Kidney epithelial cell (primary cell): ENCODE results near the gene PFDN6. TPM values are rescaled to one million over a fixed set of nuclear protein-coding genes. Genes with fewer than 3 reads are reported as not detected.

Experiments used
- DNase-seq: peaks from one replicate; pipeline ENCODE4 v3.0.0-alpha.2; 2010; ENCODE audit warnings: low read depth
- H3K27me3 ChIP-seq: 2 replicates; pipeline ENCODE4 v1.6.0; 2011; ENCODE audit warnings: low read length; ENCODE audit not compliant: control insufficient read depth, insufficient read depth
- H3K36me3 ChIP-seq: 2 replicates; pipeline ENCODE4 v1.5.1; 2011; ENCODE audit warnings: low read length; ENCODE audit not compliant: control insufficient read depth, insufficient read depth
- H3K4me3 ChIP-seq: 2 replicates; pipeline ENCODE4 v1.5.1; 2011; ENCODE audit warnings: low read depth, mild to moderate bottlenecking, control low read depth, low read length
- total RNA-seq: library from RNA; depleted of rRNA; stranded (reverse); fragments of >200 nt; gene quantifications from 2 replicates; pipeline ENCODE4 v1.2.3, GENCODE V29; 2015
- TF ChIP-seq, protein P1 (sequence below): IDR thresholded peaks from 2 replicates; pipeline ENCODE4 v1.5.1; 2011; ENCODE audit warnings: mild to moderate bottlenecking, moderate library complexity, low read length, control low read depth, inconsistent platforms; ENCODE audit not compliant: insufficient read depth, poor library complexity, severe bottlenecking

Gene PFDN6
- total RNA-seq, 1 donor from 2014 or later = 51.4 TPM

DNA sequence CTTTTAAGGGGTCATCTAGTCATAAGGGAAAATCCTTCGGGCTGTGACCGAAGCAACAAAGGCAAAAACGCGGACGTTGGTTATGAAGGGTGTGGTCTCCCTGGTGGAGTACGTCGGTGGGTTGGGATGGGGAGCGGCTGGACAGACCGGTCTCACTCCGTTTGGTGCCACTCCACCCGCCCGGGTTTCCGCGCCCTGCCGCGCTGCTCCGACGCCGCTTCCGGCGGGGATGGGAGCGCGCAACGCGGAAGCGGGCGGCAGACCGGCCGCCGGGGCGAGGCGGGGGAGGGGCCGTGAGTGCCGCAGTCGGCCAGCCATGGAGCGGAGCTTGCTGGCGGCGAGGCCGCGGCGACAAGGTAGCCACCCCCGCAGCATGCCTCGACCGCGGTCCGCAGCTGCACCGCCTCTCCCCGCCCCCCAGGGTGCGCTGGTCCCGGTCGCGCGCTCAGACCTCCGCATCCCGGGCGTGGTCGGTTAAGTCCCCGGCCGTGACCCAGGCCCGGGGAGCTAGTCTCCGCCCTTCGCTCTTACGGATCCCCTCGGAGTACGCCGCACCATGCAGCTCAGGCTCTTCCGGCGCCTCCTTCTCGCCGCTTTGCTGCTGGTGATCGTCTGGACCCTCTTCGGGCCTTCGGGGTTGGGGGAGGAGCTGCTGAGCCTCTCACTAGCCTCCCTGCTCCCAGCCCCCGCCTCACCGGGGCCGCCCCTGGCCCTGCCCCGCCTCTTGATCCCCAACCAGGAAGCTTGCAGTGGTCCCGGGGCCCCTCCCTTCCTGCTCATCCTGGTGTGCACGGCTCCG, 12.3 kb upstream of the PFDN6 start, which contains the start of gene B3GALT4:
B3GALT4 (plus strand) TSS at position 260 of the 799 bp plus-strand sequence; CDS start at position 557, 297 bp downstream.
- Histone ChIP-seq H3K36me3 (peaks cover 6% of the 10 kb centered on the region), H3K4me3 (peak within 1 kb of the TSS; percentile 39), H3K27me3 (no peaks in the 10 kb centered on the region)
- TF ChIP-seq, protein P1, sequence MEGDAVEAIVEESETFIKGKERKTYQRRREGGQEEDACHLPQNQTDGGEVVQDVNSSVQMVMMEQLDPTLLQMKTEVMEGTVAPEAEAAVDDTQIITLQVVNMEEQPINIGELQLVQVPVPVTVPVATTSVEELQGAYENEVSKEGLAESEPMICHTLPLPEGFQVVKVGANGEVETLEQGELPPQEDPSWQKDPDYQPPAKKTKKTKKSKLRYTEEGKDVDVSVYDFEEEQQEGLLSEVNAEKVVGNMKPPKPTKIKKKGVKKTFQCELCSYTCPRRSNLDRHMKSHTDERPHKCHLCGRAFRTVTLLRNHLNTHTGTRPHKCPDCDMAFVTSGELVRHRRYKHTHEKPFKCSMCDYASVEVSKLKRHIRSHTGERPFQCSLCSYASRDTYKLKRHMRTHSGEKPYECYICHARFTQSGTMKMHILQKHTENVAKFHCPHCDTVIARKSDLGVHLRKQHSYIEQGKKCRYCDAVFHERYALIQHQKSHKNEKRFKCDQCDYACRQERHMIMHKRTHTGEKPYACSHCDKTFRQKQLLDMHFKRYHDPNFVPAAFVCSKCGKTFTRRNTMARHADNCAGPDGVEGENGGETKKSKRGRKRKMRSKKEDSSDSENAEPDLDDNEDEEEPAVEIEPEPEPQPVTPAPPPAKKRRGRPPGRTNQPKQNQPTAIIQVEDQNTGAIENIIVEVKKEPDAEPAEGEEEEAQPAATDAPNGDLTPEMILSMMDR = peak; percentile 33
- no peak for DNase-seq

DNA sequence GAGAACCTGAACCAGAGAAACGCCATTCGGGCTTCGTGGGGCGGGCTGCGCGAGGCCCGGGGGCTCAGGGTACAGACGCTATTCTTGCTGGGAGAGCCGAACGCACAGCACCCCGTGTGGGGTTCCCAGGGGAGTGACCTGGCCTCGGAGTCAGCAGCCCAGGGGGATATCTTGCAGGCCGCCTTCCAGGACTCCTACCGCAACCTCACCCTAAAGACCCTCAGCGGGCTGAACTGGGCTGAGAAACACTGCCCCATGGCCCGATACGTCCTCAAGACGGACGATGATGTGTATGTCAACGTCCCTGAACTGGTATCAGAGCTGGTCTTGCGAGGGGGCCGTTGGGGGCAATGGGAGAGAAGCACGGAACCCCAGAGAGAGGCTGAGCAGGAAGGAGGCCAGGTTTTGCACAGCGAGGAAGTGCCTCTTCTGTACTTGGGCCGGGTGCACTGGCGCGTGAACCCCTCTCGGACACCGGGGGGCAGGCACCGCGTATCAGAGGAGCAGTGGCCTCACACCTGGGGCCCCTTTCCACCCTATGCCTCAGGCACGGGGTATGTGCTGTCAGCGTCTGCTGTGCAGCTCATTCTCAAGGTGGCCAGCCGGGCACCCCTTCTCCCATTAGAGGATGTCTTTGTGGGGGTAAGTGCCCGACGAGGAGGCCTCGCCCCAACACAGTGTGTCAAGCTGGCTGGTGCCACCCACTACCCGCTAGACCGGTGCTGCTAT, 11.6 kb upstream of the PFDN6 start:
- TF ChIP-seq, protein P1 = no peak
- DNase-seq = no peak
- Histone ChIP-seq H3K4me3 (peak overlapping the region; percentile 39), H3K36me3 (peaks cover 4% of the 10 kb centered on the region), H3K27me3 (no peaks in the 10 kb centered on the region)

DNA sequence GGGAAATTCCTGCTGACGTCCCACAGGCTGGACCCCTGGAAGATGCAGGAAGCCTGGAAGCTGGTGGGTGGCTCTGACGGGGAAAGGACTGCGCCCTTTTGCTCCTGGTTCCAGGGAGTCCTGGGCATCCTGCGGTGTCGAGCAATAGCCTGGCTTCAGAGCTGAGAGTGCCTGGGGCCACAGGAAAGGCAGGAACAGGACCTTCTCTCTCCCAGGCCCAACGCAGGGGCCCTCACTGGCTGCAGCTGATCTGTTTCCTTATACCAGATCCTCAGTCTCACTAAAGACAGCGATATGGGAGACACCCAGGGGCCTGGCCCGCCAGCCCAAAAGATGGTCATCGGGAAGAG, 11.0 kb upstream of the PFDN6 start:
- H3K36me3 ChIP-seq = peaks cover 4% of the 10 kb centered on the region
- no peak for DNase-seq
- no peaks in the 10 kb centered on the region for H3K27me3 ChIP-seq
- TF ChIP-seq, protein P1 = no peak
- no peak overlapping the region for H3K4me3 ChIP-seq

GRCh38 chr6:33278810-33279209, 10.6 kb upstream of the PFDN6 start:
- TF ChIP-seq, protein P1 = no peak
- H3K27me3 ChIP-seq = no peaks in the 10 kb centered on the region
- no peak overlapping the region for H3K4me3 ChIP-seq
- no peak for DNase-seq
- H3K36me3 ChIP-seq = peaks cover 4% of the 10 kb centered on the region

- TF ChIP-seq, protein P1 = no peak
- H3K36me3 ChIP-seq = peaks cover 4% of the 10 kb centered on the region
These were observed 10.1 kb upstream of the PFDN6 start for GRCh38 chr6:33279257-33279695.

More at GRCh38 chr6:33279257-33279695, 10.1 kb upstream of the PFDN6 start:
- H3K27me3 ChIP-seq = no peaks in the 10 kb centered on the region
- no peak for DNase-seq
- no peak overlapping the region for H3K4me3 ChIP-seq
